Astrocyte of the cerebellum (primary cell): Measurements from ENCODE around the gene AGAP9.
"Not testable (repeated sequence)": the region's sequence is repeated elsewhere in the genome, so short reads cannot be mapped to it uniquely, and the experiment has no call there.

Source experiments
- DNase-seq: peaks from one replicate; pipeline ENCODE4 v3.0.0-alpha.2; 2011; ENCODE audit warnings: low read depth
- H3K4me3 ChIP-seq: 2 replicates; pipeline ENCODE4 v1.5.1; 2011; ENCODE audit warnings: mild to moderate bottlenecking, low read depth, low read length, moderate library complexity
- in situ Hi-C: cut with HindIII; loops from 2 replicates; pipeline ENCODE4 v1.10.0; 2017; ENCODE audit warnings: low sequenced_read_pairs
- TF ChIP-seq, protein P1 (sequence below): IDR thresholded peaks from 2 replicates; pipeline ENCODE4 v1.5.1; 2012; ENCODE audit warnings: low read length, low read depth, moderate library complexity, mild to moderate bottlenecking; ENCODE audit errors: missing control alignments

The AGAP9 gene

GRCh38 chr10:47468731-47469528 is 54.5 kb downstream of the AGAP9 start:
- H3K4me3 ChIP-seq, in situ Hi-C loops, DNase-seq: not testable (repeated sequence)

DNA sequence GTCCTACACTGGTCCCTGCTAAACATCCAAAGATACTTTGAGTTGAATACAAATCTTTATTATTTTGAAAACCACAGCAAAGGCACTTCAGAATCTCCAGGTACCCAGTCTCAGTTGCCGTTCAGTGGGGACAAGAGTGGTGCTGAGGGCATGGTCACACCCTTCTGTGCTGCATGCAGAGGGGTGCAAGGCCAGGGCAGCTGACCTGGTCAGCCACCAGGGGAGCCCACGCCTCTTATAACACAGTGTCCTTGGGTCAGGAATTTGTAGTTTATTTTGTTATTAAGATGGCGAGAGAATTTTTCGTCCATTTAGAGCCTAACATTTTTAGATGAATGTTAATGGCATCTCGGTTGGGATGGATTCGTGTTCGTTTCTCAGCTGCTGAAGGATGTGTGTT is 55.5 kb downstream of the AGAP9 start:
- H3K4me3 ChIP-seq, in situ Hi-C loops, DNase-seq: not testable (repeated sequence)

- DNase-seq, H3K4me3 ChIP-seq, in situ Hi-C loops: not testable (repeated sequence)
These were observed 56.0 kb downstream of the AGAP9 start for GRCh38 chr10:47467458-47467857.

GRCh38 chr10:47465216-47465917 is 58.1 kb downstream of the AGAP9 start:
- in situ Hi-C loops, DNase-seq, H3K4me3 ChIP-seq: not testable (repeated sequence)

GRCh38 chr10:47462577-47463358 is 60.7 kb downstream of the AGAP9 start:
- H3K4me3 ChIP-seq, DNase-seq, in situ Hi-C loops: not testable (repeated sequence)

GRCh38 chr10:47461261-47461687 is 62.2 kb downstream of the AGAP9 start:
- DNase-seq, result peak; percentile 49
- in situ Hi-C loops, H3K4me3 ChIP-seq: not testable (repeated sequence)
- TF ChIP-seq, protein P1, sequence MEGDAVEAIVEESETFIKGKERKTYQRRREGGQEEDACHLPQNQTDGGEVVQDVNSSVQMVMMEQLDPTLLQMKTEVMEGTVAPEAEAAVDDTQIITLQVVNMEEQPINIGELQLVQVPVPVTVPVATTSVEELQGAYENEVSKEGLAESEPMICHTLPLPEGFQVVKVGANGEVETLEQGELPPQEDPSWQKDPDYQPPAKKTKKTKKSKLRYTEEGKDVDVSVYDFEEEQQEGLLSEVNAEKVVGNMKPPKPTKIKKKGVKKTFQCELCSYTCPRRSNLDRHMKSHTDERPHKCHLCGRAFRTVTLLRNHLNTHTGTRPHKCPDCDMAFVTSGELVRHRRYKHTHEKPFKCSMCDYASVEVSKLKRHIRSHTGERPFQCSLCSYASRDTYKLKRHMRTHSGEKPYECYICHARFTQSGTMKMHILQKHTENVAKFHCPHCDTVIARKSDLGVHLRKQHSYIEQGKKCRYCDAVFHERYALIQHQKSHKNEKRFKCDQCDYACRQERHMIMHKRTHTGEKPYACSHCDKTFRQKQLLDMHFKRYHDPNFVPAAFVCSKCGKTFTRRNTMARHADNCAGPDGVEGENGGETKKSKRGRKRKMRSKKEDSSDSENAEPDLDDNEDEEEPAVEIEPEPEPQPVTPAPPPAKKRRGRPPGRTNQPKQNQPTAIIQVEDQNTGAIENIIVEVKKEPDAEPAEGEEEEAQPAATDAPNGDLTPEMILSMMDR, result peak; percentile 34

- TF ChIP-seq, protein P1, result no peak
- peak; percentile 12 for DNase-seq
- H3K4me3 ChIP-seq, result no peak overlapping the region
- in situ Hi-C loops, result no loop called here
These were observed 64.8 kb downstream of the AGAP9 start for GRCh38 chr10:47458466-47459154.

- no peak for DNase-seq
- no peak overlapping the region for H3K4me3 ChIP-seq
- in situ Hi-C loops, result no loop called here
- TF ChIP-seq, protein P1, result no peak
These were observed 65.6 kb downstream of the AGAP9 start for GRCh38 chr10:47457826-47458225.
